CD14-positive monocyte (primary cell): ENCODE data around the gene COL20A1. TPM values are rescaled to one million over a fixed set of nuclear protein-coding genes. Genes with fewer than 3 reads are reported as not detected.

ENCODE experiments used
- DNase-seq, 3 donors: peaks; one replicate each; pipeline ENCODE4 v3.0.0-alpha.2; 2011 to 2022
- H2AFZ ChIP-seq: 2 replicates; pipeline ENCODE4 v1.6.0; 2012; ENCODE audit warnings: mild to moderate bottlenecking, low read depth, low read length, inconsistent platforms; ENCODE audit not compliant: insufficient read depth, poor library complexity, severe bottlenecking
- H3K27ac ChIP-seq, 2 donors: 1 replicate in 1 of 2; 2 replicates in 1 of 2; pipeline ENCODE4 v1.5.1; 2012 to 2013; ENCODE audit warnings: low read length in 2 of 2, control low read depth in 1 of 2, inconsistent platforms in 1 of 2, low read depth in 1 of 2, mild to moderate bottlenecking in 1 of 2
- H3K27me3 ChIP-seq, 2 donors: one replicate each; pipeline versions ENCODE4 v1.6.0 to v1.6.1; 2011 to 2013; ENCODE audit warnings: low read length in 2 of 2; ENCODE audit not compliant: control insufficient read depth in 2 of 2, insufficient read depth in 2 of 2
- H3K36me3 ChIP-seq, 2 donors: replicated peaks in 1 of 2; 1 replicate in 1 of 2; 2 replicates in 1 of 2; pipeline versions ENCODE4 v1.5.1 to v1.6.1; 2012 to 2013; ENCODE audit warnings: low read length in 2 of 2, control low read depth in 1 of 2, inconsistent platforms in 1 of 2, mild to moderate bottlenecking in 1 of 2; ENCODE audit not compliant: insufficient read depth in 2 of 2, control insufficient read depth in 1 of 2
- H3K4me1 ChIP-seq, 2 donors: 1 replicate in 1 of 2; 2 replicates in 1 of 2; pipeline versions ENCODE4 v1.5.1 to v1.6.1; 2012 to 2013; ENCODE audit warnings: low read length in 2 of 2, control low read depth in 1 of 2, inconsistent platforms in 1 of 2, mild to moderate bottlenecking in 1 of 2, moderate library complexity in 1 of 2; ENCODE audit not compliant: insufficient read depth in 2 of 2, control insufficient read depth in 1 of 2
- H3K4me2 ChIP-seq: replicated peaks from 2 replicates; pipeline ENCODE3; 2012; ENCODE audit warnings: low read length, moderate library complexity, mild to moderate bottlenecking; ENCODE audit not compliant: poor library complexity, severe bottlenecking; ENCODE audit errors: extremely low read depth
- H3K4me3 ChIP-seq, 3 experiments: fragments of 200-600 bp in 1 of 3; sonication (generic) in 1 of 3; replicated peaks in 1 of 3; 1 replicate in 2 of 3; 2 replicates in 1 of 3; pipeline ENCODE4 v1.5.1; 2011 to 2013; ENCODE audit warnings: low read length in 3 of 3, mild to moderate bottlenecking in 3 of 3, control low read depth in 2 of 3, low read depth in 2 of 3, inconsistent platforms in 1 of 3, moderate library complexity in 1 of 3
- H3K79me2 ChIP-seq: 2 replicates; pipeline ENCODE4 v1.6.0; 2012; ENCODE audit warnings: mild to moderate bottlenecking, control low read depth, inconsistent platforms, low read length, moderate library complexity; ENCODE audit not compliant: insufficient read depth
- H3K9ac ChIP-seq: 2 replicates; pipeline ENCODE4 v1.6.0; 2017; ENCODE audit warnings: low read length, mild to moderate bottlenecking; ENCODE audit not compliant: insufficient read depth, poor library complexity, severe bottlenecking
- H3K9me3 ChIP-seq, 2 donors: replicated peaks in 1 of 2; 1 replicate in 1 of 2; 2 replicates in 1 of 2; pipeline versions ENCODE4 v1.5.1 to v1.6.1; 2012 to 2013; ENCODE audit warnings: low read length in 2 of 2, control low read depth in 1 of 2; ENCODE audit not compliant: control insufficient read depth in 1 of 2, insufficient read depth in 1 of 2
- H4K20me1 ChIP-seq: 2 replicates; pipeline ENCODE4 v1.6.0; 2012; ENCODE audit warnings: mild to moderate bottlenecking, low read length, control low read depth, moderate library complexity; ENCODE audit not compliant: insufficient read depth
- H3K27ac Mint-ChIP-seq, 7 donors: one replicate each; pipeline ENCODE4 v1.8.0; 2020; ENCODE audit warnings: mild to moderate bottlenecking in 7 of 7, mixed read lengths in 7 of 7, moderate library complexity in 6 of 7, inconsistent platforms in 2 of 7
- H3K27me3 Mint-ChIP-seq, 3 donors: one replicate each; pipeline ENCODE4 v1.8.0; 2021 to 2022; ENCODE audit warnings: low read depth in 3 of 3, mild to moderate bottlenecking in 3 of 3, mixed read lengths in 3 of 3, moderate library complexity in 3 of 3, inconsistent platforms in 1 of 3
- H3K36me3 Mint-ChIP-seq, 2 donors: one replicate each; pipeline ENCODE4 v1.8.0; 2020; ENCODE audit warnings: mixed read lengths in 2 of 2, inconsistent platforms in 1 of 2, mild to moderate bottlenecking in 1 of 2
- H3K4me1 Mint-ChIP-seq: one replicate; pipeline ENCODE4 v1.8.0; 2020; ENCODE audit warnings: mild to moderate bottlenecking, mixed read lengths
- H3K4me3 Mint-ChIP-seq, 2 donors: one replicate each; pipeline ENCODE4 v1.8.0; 2020; ENCODE audit warnings: mild to moderate bottlenecking in 2 of 2, mixed read lengths in 2 of 2, moderate library complexity in 1 of 2
- H3K9me3 Mint-ChIP-seq, 7 donors: one replicate each; pipeline ENCODE4 v1.8.0; 2020 to 2022; ENCODE audit warnings: mixed read lengths in 7 of 7, mild to moderate bottlenecking in 6 of 7, moderate library complexity in 6 of 7, inconsistent platforms in 2 of 7
- WGBS: methylation state at CpG from one replicate; pipeline ENCODE4 v1.1.5; 2013; ENCODE audit warnings: missing lambda C conversion rate; ENCODE audit not compliant: insufficient coverage; 5-methylcytosine and 5-hydroxymethylcytosine counted together
- intact Hi-C, 2 donors: fragments of 100-400 bp; cut with micrococcal nuclease; formaldehyde crosslinking; loops; one replicate each; pipeline versions ENCODE4 v1.15.0 to v1.15.1; 2023
- polyA plus RNA-seq, 3 donors: library from polyadenylated mRNA; depleted of rRNA in 1 of 3; unstranded in 2 of 3; stranded (reverse) in 1 of 3; fragments of 300-500 nt in 2 of 3; fragments of >200 nt in 1 of 3; fragmentation: Illumina TruSeq in 2 of 3; gene quantifications; 1 replicate in 2 of 3; 2 replicates in 1 of 3; pipeline ENCODE4 v1.2.3, GENCODE V29; 2012 to 2021
- TF ChIP-seq, protein P1 (sequence below): fragments of 200-600 bp; IDR thresholded peaks from one replicate; pipeline ENCODE4 v1.8.0; 2022; ENCODE audit warnings: antibody characterized with exemption, mild to moderate bottlenecking

Gene COL20A1
- polyA plus RNA-seq, 3 donors, result not detected

DNA sequence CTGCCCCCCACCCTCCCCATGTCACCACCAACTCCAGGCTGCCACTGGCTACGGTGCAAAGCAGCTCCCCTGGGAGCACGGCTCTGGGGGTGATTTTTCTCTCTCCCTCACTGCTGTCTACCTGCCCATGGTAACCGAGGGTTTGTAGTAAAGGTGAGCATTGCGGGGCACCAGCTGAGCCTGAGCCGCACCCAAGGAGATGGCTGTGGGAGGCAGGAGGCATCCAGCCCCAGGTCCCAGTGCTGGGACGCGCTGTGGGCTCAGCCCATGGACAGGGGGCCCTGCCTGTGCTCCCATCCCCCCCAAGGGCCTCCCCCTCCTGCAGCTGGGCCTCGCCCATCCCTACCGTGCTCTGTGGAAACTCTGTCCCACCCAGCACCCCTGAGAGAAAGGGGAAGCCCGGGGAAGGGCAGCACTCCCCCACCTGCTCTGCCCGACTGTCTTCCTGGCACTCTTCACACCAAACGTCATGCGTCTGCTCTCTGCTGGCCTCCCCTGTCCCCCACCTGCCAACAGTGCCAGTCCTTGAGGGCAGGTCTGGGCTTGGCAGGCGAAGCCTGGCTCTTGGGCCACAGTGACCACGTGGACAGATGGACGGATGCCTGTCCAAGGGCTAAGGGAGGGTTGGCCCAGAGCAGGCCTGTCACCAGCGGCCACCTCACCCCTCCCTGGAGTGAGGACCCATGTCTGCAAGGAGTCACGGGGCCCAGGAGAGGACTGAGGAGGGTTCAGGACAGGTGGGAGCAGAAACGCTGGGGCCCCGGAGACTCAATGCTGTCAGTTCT, 72.0 kb downstream of the COL20A1 start:
- H3K36me3 ChIP-seq, result no peaks in the 10 kb centered on the region
- H3K27ac ChIP-seq, result no peak overlapping the region
- no peak overlapping the region for H3K9ac ChIP-seq
- H3K27ac Mint-ChIP-seq, result no peak overlapping the region
- no peaks in the 10 kb centered on the region for H3K4me1 Mint-ChIP-seq
- H3K79me2 ChIP-seq, result no peaks in the 10 kb centered on the region
- TF ChIP-seq, protein P1, sequence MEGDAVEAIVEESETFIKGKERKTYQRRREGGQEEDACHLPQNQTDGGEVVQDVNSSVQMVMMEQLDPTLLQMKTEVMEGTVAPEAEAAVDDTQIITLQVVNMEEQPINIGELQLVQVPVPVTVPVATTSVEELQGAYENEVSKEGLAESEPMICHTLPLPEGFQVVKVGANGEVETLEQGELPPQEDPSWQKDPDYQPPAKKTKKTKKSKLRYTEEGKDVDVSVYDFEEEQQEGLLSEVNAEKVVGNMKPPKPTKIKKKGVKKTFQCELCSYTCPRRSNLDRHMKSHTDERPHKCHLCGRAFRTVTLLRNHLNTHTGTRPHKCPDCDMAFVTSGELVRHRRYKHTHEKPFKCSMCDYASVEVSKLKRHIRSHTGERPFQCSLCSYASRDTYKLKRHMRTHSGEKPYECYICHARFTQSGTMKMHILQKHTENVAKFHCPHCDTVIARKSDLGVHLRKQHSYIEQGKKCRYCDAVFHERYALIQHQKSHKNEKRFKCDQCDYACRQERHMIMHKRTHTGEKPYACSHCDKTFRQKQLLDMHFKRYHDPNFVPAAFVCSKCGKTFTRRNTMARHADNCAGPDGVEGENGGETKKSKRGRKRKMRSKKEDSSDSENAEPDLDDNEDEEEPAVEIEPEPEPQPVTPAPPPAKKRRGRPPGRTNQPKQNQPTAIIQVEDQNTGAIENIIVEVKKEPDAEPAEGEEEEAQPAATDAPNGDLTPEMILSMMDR, result no peak
- no peak overlapping the region for H3K4me3 ChIP-seq
- no peaks in the 10 kb centered on the region for H3K4me1 ChIP-seq
- no peak overlapping the region for H3K4me3 Mint-ChIP-seq
- H3K27me3 Mint-ChIP-seq, result peaks cover 28 to 34% (median 30%) of the 10 kb centered on the region in 3 donors
- no peak overlapping the region for H2AFZ ChIP-seq
- H3K36me3 Mint-ChIP-seq, result no peaks in the 10 kb centered on the region
- intact Hi-C loops, result no loop called here
- no peak overlapping the region for H3K4me2 ChIP-seq
- DNase-seq, result no peak
- WGBS, result 66% methylated on average over 10 of the region's 20 CpGs
- H4K20me1 ChIP-seq, result no peaks in the 10 kb centered on the region
- peaks cover 0 to 6% (median 0%) of the 10 kb centered on the region in 7 donors for H3K9me3 Mint-ChIP-seq
- H3K27me3 ChIP-seq, result peaks cover 4 to 22% of the 10 kb centered on the region in 2 donors
- no peaks in the 10 kb centered on the region for H3K9me3 ChIP-seq

DNA sequence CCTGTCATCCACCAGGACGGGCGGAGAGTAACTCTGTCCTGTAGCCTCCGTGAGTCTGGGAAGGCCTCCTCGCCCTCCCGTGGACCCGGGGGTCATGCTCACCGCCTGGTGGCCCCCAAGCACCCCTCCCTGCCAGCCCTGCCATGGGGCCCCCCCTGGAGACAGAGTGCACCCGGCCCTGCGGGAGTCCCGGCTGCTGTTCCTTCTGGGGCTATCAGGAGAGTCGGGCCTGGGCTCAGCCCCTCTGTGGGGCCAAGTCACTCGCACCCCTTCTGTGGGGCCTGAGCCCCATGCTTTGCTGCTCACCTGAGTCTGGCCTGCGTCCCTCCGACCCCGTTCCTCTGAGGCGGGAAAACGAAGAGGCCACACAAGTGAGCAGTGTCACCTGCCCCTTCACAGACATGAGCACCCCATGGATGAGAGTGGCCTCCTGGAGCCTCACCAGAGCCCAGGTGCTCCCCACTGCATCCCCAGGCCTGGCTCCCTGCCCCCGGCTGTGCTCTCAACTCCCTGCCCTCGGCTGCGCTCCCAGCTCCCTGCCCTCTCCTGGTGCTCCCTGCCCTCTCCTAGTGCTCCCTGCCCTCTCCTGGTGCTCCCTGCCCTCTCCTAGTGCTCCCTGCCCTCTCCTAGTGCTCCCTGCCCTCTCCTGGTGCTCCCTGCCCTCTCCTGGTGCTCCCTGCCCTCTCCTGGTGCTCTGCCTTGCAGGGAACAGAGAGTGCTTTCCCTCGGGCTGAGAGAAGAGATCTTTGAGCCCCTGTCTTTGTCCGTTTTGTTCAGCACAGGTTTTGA, 72.8 kb downstream of the COL20A1 start:
- intact Hi-C loops, result no loop called here
- H2AFZ ChIP-seq, result no peak overlapping the region
- no peaks in the 10 kb centered on the region for H3K9me3 ChIP-seq
- no peak overlapping the region for H3K4me2 ChIP-seq
- H3K9ac ChIP-seq, result no peak overlapping the region
- Mint-ChIP-seq H3K4me1 (no peaks in the 10 kb centered on the region), H3K4me3 (no peak overlapping the region), H3K27me3 (peaks cover 22 to 26% (median 24%) of the 10 kb centered on the region in 3 donors), H3K36me3 (no peaks in the 10 kb centered on the region), H3K27ac (no peak overlapping the region), H3K9me3 (peaks cover 0 to 3% (median 0%) of the 10 kb centered on the region in 7 donors)
- no peak overlapping the region for H3K27ac ChIP-seq
- DNase-seq, result no peak
- WGBS, result 85% methylated on average over 18 of the region's 22 CpGs
- no peak overlapping the region for H3K4me3 ChIP-seq
- H3K4me1 ChIP-seq, result no peaks in the 10 kb centered on the region
- no peaks in the 10 kb centered on the region for H3K79me2 ChIP-seq
- no peaks in the 10 kb centered on the region for H4K20me1 ChIP-seq
- peaks cover 0 to 14% of the 10 kb centered on the region in 2 donors for H3K27me3 ChIP-seq
- TF ChIP-seq, protein P1, result no peak
- no peaks in the 10 kb centered on the region for H3K36me3 ChIP-seq
